ENCODE measurements around the gene CHAT.

DNA sequence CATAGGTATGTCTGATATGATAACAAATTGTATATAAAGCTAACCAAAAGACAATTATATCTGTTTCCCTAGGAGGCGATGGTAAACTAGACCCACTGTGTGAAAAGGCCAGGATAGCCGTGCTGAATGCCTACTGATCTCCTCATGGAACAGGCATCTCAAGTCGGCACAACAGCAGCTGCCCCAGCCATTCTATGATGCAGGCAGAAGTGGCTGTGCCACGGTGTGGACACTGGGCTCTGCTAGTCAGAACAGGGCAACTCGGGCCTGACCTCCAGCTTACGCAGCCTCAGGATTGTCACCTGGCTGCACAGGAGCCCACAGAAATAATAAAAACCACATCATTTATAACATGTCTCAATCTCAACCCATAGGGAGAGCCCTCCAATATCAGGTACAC, 80.6 kb downstream of the CHAT start:
- TF ChIP-seq, protein P1, sequence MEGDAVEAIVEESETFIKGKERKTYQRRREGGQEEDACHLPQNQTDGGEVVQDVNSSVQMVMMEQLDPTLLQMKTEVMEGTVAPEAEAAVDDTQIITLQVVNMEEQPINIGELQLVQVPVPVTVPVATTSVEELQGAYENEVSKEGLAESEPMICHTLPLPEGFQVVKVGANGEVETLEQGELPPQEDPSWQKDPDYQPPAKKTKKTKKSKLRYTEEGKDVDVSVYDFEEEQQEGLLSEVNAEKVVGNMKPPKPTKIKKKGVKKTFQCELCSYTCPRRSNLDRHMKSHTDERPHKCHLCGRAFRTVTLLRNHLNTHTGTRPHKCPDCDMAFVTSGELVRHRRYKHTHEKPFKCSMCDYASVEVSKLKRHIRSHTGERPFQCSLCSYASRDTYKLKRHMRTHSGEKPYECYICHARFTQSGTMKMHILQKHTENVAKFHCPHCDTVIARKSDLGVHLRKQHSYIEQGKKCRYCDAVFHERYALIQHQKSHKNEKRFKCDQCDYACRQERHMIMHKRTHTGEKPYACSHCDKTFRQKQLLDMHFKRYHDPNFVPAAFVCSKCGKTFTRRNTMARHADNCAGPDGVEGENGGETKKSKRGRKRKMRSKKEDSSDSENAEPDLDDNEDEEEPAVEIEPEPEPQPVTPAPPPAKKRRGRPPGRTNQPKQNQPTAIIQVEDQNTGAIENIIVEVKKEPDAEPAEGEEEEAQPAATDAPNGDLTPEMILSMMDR (conservative IDR thresholded peaks at IDR 0.05), result no peak
- TF ChIP-seq ZFX (IDR thresholded peaks at IDR 0.05), result no peak

All from C4-2B (cell line).